RWPE2 (cell line): ENCODE results near the gene APRT.

Experiments
- ATAC-seq: fragments of 200-7000 bp; cut with Tn5 transposase; 3 replicates; pipeline ENCODE4 v1.9.1; 2021; ENCODE audit warnings: low read depth
- DNase-seq: peaks from one replicate; pipeline ENCODE4 v3.0.0-alpha.2; 2020; ENCODE audit warnings: low spot score
- H3K27ac ChIP-seq: fragments of 450-650 bp; 2 replicates; pipeline ENCODE4 v1.5.1; 2017; ENCODE audit warnings: mild to moderate bottlenecking; ENCODE audit not compliant: poor library complexity, severe bottlenecking
- H3K27me3 ChIP-seq: fragments of 250-450 bp; sonication (Bioruptor Pico); 2 replicates; pipeline ENCODE4 v1.5.1; 2021; ENCODE audit warnings: mild to moderate bottlenecking, moderate library complexity; ENCODE audit not compliant: insufficient read depth, poor library complexity, severe bottlenecking
- H3K36me3 ChIP-seq: fragments of 250-450 bp; sonication (Bioruptor Pico); 2 replicates; pipeline ENCODE4 v1.5.1; 2020; ENCODE audit warnings: low read depth, mild to moderate bottlenecking, moderate library complexity
- H3K4me1 ChIP-seq: fragments of 250-450 bp; sonication (Bioruptor Pico); 2 replicates; pipeline ENCODE4 v1.5.1; 2021; ENCODE audit warnings: mild to moderate bottlenecking, moderate library complexity; ENCODE audit not compliant: insufficient read depth, poor library complexity, severe bottlenecking
- H3K4me3 ChIP-seq: fragments of 250-450 bp; sonication (Bioruptor Pico); 2 replicates; pipeline ENCODE4 v1.5.1; 2021; ENCODE audit warnings: mild to moderate bottlenecking, moderate library complexity; ENCODE audit not compliant: severe bottlenecking
- H3K9me3 ChIP-seq: fragments of 250-450 bp; sonication (Bioruptor Pico); 2 replicates; pipeline ENCODE4 v1.5.1; 2021; ENCODE audit warnings: mild to moderate bottlenecking, moderate library complexity; ENCODE audit not compliant: severe bottlenecking
- CTCF ChIP-seq: fragments of 450-650 bp; IDR thresholded peaks from one replicate; pipeline ENCODE4 v1.5.1; 2017; ENCODE audit warnings: mild to moderate bottlenecking, moderate library complexity; ENCODE audit not compliant: poor library complexity, severe bottlenecking

Gene APRT

GRCh38 chr16:88842806-88843205 lies 31.1 kb upstream of the APRT start:
- Histone ChIP-seq H3K9me3 (no peaks in the 10 kb centered on the region), H3K4me3 (no peak overlapping the region), H3K27me3 (no peaks in the 10 kb centered on the region), H3K4me1 (no peaks in the 10 kb centered on the region), H3K27ac (no peak overlapping the region), H3K36me3 (0 out of 2 replicates have a peak, but pooled peaks cover 7% of the 10 kb centered on the region)
- TF ChIP-seq CTCF = no peak
- ATAC-seq (no peak), DNase-seq (no peak)

- no peak for ATAC-seq
These were observed 30.6 kb upstream of the APRT start for GRCh38 chr16:88842308-88842756.

GRCh38 chr16:88841521-88842307 lies 30.0 kb upstream of the APRT start:
- no peak for TF ChIP-seq CTCF
- DNase-seq (no peak), ATAC-seq (no peak)
- no peaks in the 10 kb centered on the region for H3K27me3 ChIP-seq
- H3K9me3 ChIP-seq = no peaks in the 10 kb centered on the region
- no peak overlapping the region for H3K27ac ChIP-seq
- no peak overlapping the region for H3K4me3 ChIP-seq
- 0 out of 2 replicates have a peak, but pooled peaks cover 7% of the 10 kb centered on the region for H3K36me3 ChIP-seq
- H3K4me1 ChIP-seq = no peaks in the 10 kb centered on the region

More at GRCh38 chr16:88842308-88842756, 30.6 kb upstream of the APRT start:
- no peak for TF ChIP-seq CTCF
- Histone ChIP-seq H3K4me3 (no peak overlapping the region), H3K4me1 (no peaks in the 10 kb centered on the region), H3K9me3 (no peaks in the 10 kb centered on the region), H3K27ac (no peak overlapping the region), H3K27me3 (no peaks in the 10 kb centered on the region), H3K36me3 (0 out of 2 replicates have a peak, but pooled peaks cover 7% of the 10 kb centered on the region)
- no peak for DNase-seq

- TF ChIP-seq CTCF = no peak
- Histone ChIP-seq H3K36me3 (0 out of 2 replicates have a peak, but pooled peaks cover 7% of the 10 kb centered on the region), H3K9me3 (no peaks in the 10 kb centered on the region), H3K4me3 (no peak overlapping the region), H3K27ac (no peak overlapping the region), H3K4me1 (no peaks in the 10 kb centered on the region), H3K27me3 (no peaks in the 10 kb centered on the region)
- DNase-seq (no peak), ATAC-seq (no peak)
These were observed 29.0 kb upstream of the APRT start for GRCh38 chr16:88840600-88841215.
